ENCODE measurements around the gene CCDC170.
"Not testable (repeated sequence)": the region's sequence is repeated elsewhere in the genome, so short reads cannot be mapped to it uniquely, and the experiment has no call there.

CCDC170 gene

GRCh38 chr6:151494936-151495320 is 1.1 kb downstream of the CCDC170 start:
- no peak for DNase-seq

GRCh38 chr6:151495380-151495779 is 1.6 kb downstream of the CCDC170 start:
- no peak for DNase-seq

- DNase-seq: no peak
Measured at GRCh38 chr6:151497905-151498304, 4.1 kb downstream of the CCDC170 start.

- no peak for DNase-seq
Measured at GRCh38 chr6:151498327-151498726, 4.5 kb downstream of the CCDC170 start.

GRCh38 chr6:151499551-151499950 is 5.7 kb downstream of the CCDC170 start:
- no peak for DNase-seq

GRCh38 chr6:151501511-151502136 is 7.8 kb downstream of the CCDC170 start:
- no peak for DNase-seq

- DNase-seq: no peak
Measured at GRCh38 chr6:151502499-151502898, 8.7 kb downstream of the CCDC170 start.

- DNase-seq: no peak
Measured at GRCh38 chr6:151506761-151507160, 12.9 kb downstream of the CCDC170 start.

GRCh38 chr6:151509048-151509447 is 15.2 kb downstream of the CCDC170 start:
- DNase-seq: no peak

- DNase-seq: no peak
Measured at GRCh38 chr6:151512481-151512880, 18.7 kb downstream of the CCDC170 start.

- no peak for DNase-seq
Measured at GRCh38 chr6:151514000-151514730, 20.3 kb downstream of the CCDC170 start.

GRCh38 chr6:151518992-151519391 is 25.2 kb downstream of the CCDC170 start:
- DNase-seq: not testable (repeated sequence)

- DNase-seq: no peak
Measured at GRCh38 chr6:151523034-151523433, 29.2 kb downstream of the CCDC170 start.

- DNase-seq: no peak
Measured at GRCh38 chr6:151524059-151524458, 30.2 kb downstream of the CCDC170 start.

- DNase-seq: no peak
Measured at GRCh38 chr6:151534576-151534975, 40.8 kb downstream of the CCDC170 start.

GRCh38 chr6:151535476-151536187 is 41.8 kb downstream of the CCDC170 start:
- DNase-seq: no peak

GRCh38 chr6:151536188-151536479 is 42.3 kb downstream of the CCDC170 start:
- DNase-seq: no peak

- no peak for DNase-seq
Measured at GRCh38 chr6:151537556-151537955, 43.7 kb downstream of the CCDC170 start.

GRCh38 chr6:151539506-151540268 is 45.9 kb downstream of the CCDC170 start:
- DNase-seq: no peak

GRCh38 chr6:151544453-151544852 is 50.6 kb downstream of the CCDC170 start:
- no peak for DNase-seq

GRCh38 chr6:151544884-151545283 is 51.1 kb downstream of the CCDC170 start:
- DNase-seq: not testable (repeated sequence)

- no peak for DNase-seq
Measured at GRCh38 chr6:151546941-151547659, 53.3 kb downstream of the CCDC170 start.

- no peak for DNase-seq
Measured at GRCh38 chr6:151548201-151548600, 54.4 kb downstream of the CCDC170 start.
